ENCODE data around the gene RNASET2.
"Not testable (repeated sequence)": the region's sequence is repeated elsewhere in the genome, so short reads cannot be mapped to it uniquely, and the experiment has no call there.

GRCh38 chr6:166914952-166915351, 41.4 kb downstream of the RNASET2 start:
- not testable (repeated sequence) for TF ChIP-seq ELF4 (IDR thresholded peaks at IDR 0.05); SUZ12 (IDR thresholded peaks at IDR 0.05); NFRKB (IDR thresholded peaks at IDR 0.05); L3MBTL2 (conservative IDR thresholded peaks at IDR 0.05); ARNT (IDR thresholded peaks at IDR 0.05); FOXA1 (IDR thresholded peaks at IDR 0.05); ZNF384 (IDR thresholded peaks at IDR 0.05); LEF1 (IDR thresholded peaks at IDR 0.05; ENCODE audit: borderline replicate concordance); FOXK2 (IDR thresholded peaks at IDR 0.05); SP1 (IDR thresholded peaks at IDR 0.05)
